SU-DHL-6 (cell line): ENCODE measurements around the gene CFAP65.

Source experiments
- H2AFZ ChIP-seq: fragments of 200-600 bp; sonication (generic); 2 replicates; pipeline ENCODE4 v1.6.1; 2014; ENCODE audit warnings: low read depth, mild to moderate bottlenecking, moderate library complexity, mixed read lengths, antibody characterized with exemption, low read length; ENCODE audit not compliant: severe bottlenecking
- H3F3A ChIP-seq: fragments of 200-600 bp; shearing (Covaris generic); 2 replicates; pipeline ENCODE4 v1.6.0; 2016; ENCODE audit warnings: antibody characterized with exemption, mild to moderate bottlenecking; ENCODE audit not compliant: insufficient read depth
- H3K27ac ChIP-seq: fragments of 200-600 bp; sonication (generic); 2 replicates; pipeline ENCODE4 v1.5.1; 2016; ENCODE audit warnings: low read depth, mild to moderate bottlenecking, low read length, moderate library complexity, mixed read lengths
- H3K27me3 ChIP-seq: fragments of 200-600 bp; sonication (generic), shearing (Covaris generic); 2 replicates; pipeline ENCODE4 v1.6.0; 2014; ENCODE audit warnings: mild to moderate bottlenecking, low read length
- H3K36me3 ChIP-seq: fragments of 200-600 bp; sonication (generic); 2 replicates; pipeline ENCODE4 v1.6.1; 2014; ENCODE audit warnings: mild to moderate bottlenecking, low read length, mixed read lengths
- H3K4me2 ChIP-seq: fragments of 300-600, 200-600 bp; shearing (Covaris generic), sonication (generic); 2 replicates; pipeline ENCODE4 v1.6.0; 2014; ENCODE audit warnings: low read length, low read depth, mild to moderate bottlenecking; ENCODE audit not compliant: poor library complexity, severe bottlenecking
- H3K4me3 ChIP-seq: fragments of 200-600 bp; sonication (generic); 2 replicates; pipeline ENCODE4 v1.5.1; 2014; ENCODE audit warnings: antibody characterized with exemption, low read length, mild to moderate bottlenecking, mixed read lengths; ENCODE audit not compliant: insufficient read depth, poor library complexity, severe bottlenecking
- H3K79me2 ChIP-seq: fragments of 200-600 bp; sonication (generic); 2 replicates; pipeline ENCODE4 v1.6.1; 2014; ENCODE audit warnings: mild to moderate bottlenecking, low read length, moderate library complexity; ENCODE audit not compliant: insufficient read depth
- H3K9ac ChIP-seq: fragments of 200-600 bp; sonication (generic); 2 replicates; pipeline ENCODE4 v1.7.0; 2014; ENCODE audit warnings: mild to moderate bottlenecking, low read length
- H3K9me2 ChIP-seq: fragments of 200-600 bp; sonication (generic); replicated peaks from 2 replicates; pipeline ENCODE4 v1.6.1; 2014; ENCODE audit warnings: low read length; ENCODE audit not compliant: insufficient read depth
- H3K9me3 ChIP-seq: fragments of 200-600 bp; sonication (generic); 2 replicates; pipeline ENCODE4 v1.6.1; 2014; ENCODE audit warnings: low read length, mixed read lengths; ENCODE audit not compliant: insufficient read depth
- H4K20me1 ChIP-seq: fragments of 200-600 bp; sonication (generic); 2 replicates; pipeline ENCODE4 v1.6.1; 2014; ENCODE audit warnings: low read depth, mild to moderate bottlenecking, antibody characterized with exemption, low read length, moderate library complexity, mixed read lengths
- CTCF ChIP-seq: fragments of 200-600 bp; sonication (generic); IDR thresholded peaks from one replicate; pipeline ENCODE4 v1.5.1; 2017; ENCODE audit warnings: antibody characterized with exemption, mild to moderate bottlenecking, low read length, moderate library complexity; ENCODE audit not compliant: insufficient read depth, poor library complexity, severe bottlenecking
- EZH2phosphoT487 ChIP-seq: fragments of 200-600 bp; sonication (generic), shearing (Covaris generic); conservative IDR thresholded peaks from 2 replicates; pipeline ENCODE4 v1.6.1; 2018; ENCODE audit warnings: mild to moderate bottlenecking, antibody characterized with exemption, low read length, moderate library complexity, mixed read lengths

CFAP65 gene

GRCh38 chr2:218986148-218986761 lies 55.1 kb downstream of the CFAP65 start:
- no peak for TF ChIP-seq EZH2phosphoT487
- no peak for TF ChIP-seq CTCF
- Histone ChIP-seq H2AFZ (no peak overlapping the region), H3K4me2 (no peak overlapping the region), H3K79me2 (no peaks in the 10 kb centered on the region), H4K20me1 (no peaks in the 10 kb centered on the region), H3K27me3 (no peaks in the 10 kb centered on the region), H3F3A (no peaks in the 10 kb centered on the region), H3K36me3 (no peaks in the 10 kb centered on the region), H3K9me2 (no peaks in the 10 kb centered on the region), H3K9me3 (no peaks in the 10 kb centered on the region), H3K27ac (no peak overlapping the region), H3K9ac (no peak overlapping the region), H3K4me3 (no peak overlapping the region)

- H3K27me3 ChIP-seq = no peaks in the 10 kb centered on the region
- no peaks in the 10 kb centered on the region for H4K20me1 ChIP-seq
- no peak overlapping the region for H3K4me2 ChIP-seq
- H3K9me2 ChIP-seq = no peaks in the 10 kb centered on the region
- TF ChIP-seq CTCF = no peak
- TF ChIP-seq EZH2phosphoT487 = no peak
- H3K79me2 ChIP-seq = no peaks in the 10 kb centered on the region
- H3K9me3 ChIP-seq = no peaks in the 10 kb centered on the region
- no peak overlapping the region for H3K9ac ChIP-seq
- H3F3A ChIP-seq = no peaks in the 10 kb centered on the region
- H3K36me3 ChIP-seq = no peaks in the 10 kb centered on the region
- no peak overlapping the region for H2AFZ ChIP-seq
- no peak overlapping the region for H3K4me3 ChIP-seq
- no peak overlapping the region for H3K27ac ChIP-seq
Measured at GRCh38 chr2:218985325-218986091, 55.8 kb downstream of the CFAP65 start.

GRCh38 chr2:218985021-218985324 lies 56.3 kb downstream of the CFAP65 start, which contains the start of gene FEV:
Gene FEV (minus strand): TSS chr2:218985184. CDS start chr2:218985075, 109 bp downstream.
- H4K20me1 ChIP-seq = no peaks in the 10 kb centered on the region
- H3K9ac ChIP-seq = no peak within 1 kb of the TSS
- no peak within 1 kb of the TSS for H3K4me2 ChIP-seq
- H2AFZ ChIP-seq = no peak within 1 kb of the TSS
- H3K36me3 ChIP-seq = no peaks in the 10 kb centered on the region
- no peak within 1 kb of the TSS for H3K4me3 ChIP-seq
- no peaks in the 10 kb centered on the region for H3F3A ChIP-seq
- H3K27me3 ChIP-seq = no peaks in the 10 kb centered on the region
- H3K9me2 ChIP-seq = no peaks in the 10 kb centered on the region
- H3K9me3 ChIP-seq = no peaks in the 10 kb centered on the region
- no peak for TF ChIP-seq CTCF
- TF ChIP-seq EZH2phosphoT487 = no peak
- H3K79me2 ChIP-seq = no peaks in the 10 kb centered on the region
- no peak within 1 kb of the TSS for H3K27ac ChIP-seq
